Stimulated activated CD4-positive, alpha-beta T cell treated with anti-CD3 and anti-CD28 coated beads, Interleukin-12 subunit alpha, Interleukin-12 subunit beta, amount 100 ng/mL, for 4 hours (primary cell): ENCODE data around the gene TXLNB.
"Not testable (repeated sequence)": the region's sequence is repeated elsewhere in the genome, so short reads cannot be mapped to it uniquely, and the experiment has no call there.

ENCODE experiments used
- DNase-seq: peaks from one replicate; pipeline ENCODE4 v3.0.0-alpha.2; 2020

Gene TXLNB

DNA sequence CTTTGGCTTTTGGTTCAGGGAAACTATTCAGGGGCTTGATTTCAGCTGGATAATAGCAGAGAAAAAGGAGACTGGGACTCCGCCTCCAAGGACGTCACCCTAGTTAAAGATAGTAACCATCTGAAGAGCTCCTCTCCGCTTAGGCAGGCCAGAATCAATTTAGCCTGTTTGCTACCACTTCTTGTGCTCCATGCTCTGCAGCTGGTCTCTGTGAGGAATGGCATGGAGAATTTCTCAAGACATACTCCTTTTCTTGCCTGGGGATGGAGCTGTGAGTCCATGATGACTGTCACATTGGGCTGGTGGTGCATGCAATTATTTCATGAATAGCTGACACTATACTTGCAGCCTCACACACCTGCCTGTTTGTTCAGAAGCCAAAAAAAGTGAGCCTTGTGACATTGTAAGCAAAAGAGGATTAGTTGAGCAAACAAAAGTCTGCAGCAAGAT, 61.4 kb downstream of the TXLNB start:
- DNase-seq: no peak

DNA sequence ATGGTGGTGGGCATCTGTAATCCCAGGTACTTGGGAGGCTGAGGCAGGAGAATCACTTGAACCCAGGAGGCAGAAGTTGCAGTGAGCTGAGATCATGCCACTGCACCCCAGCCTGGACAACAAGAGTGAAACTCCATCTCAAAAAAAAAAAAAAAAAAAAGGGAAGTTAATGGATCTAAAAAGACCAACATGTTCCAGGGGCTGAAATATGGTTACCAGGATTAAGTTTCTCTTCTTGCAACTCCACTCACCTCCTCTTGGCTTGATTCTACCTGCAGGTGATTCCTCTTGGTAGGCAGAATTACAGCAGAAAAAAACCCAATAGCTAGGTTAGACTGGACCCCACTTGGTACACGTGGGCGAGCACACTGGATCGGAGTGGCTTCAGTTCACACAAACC, 63.4 kb downstream of the TXLNB start:
- DNase-seq: not testable (repeated sequence)

DNA sequence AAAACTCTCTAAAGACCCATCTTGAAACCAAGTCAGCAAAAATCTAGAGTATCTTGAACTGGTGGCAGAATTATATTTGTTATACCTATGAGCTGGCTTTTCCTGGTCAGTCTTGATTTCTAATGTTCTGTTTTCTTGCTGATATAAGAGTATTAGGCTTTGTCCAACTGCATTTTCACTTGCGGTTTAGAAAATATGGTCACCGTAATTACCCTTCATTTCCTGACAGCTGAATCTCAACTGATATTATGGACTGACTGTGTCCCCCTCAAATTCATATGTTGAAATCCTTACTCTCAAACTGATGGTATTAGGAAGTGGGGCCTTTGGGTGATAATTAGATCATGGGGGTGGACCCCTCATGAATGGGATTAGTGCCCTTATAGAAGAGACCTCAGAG, 72.1 kb downstream of the TXLNB start:
- no peak for DNase-seq

DNA sequence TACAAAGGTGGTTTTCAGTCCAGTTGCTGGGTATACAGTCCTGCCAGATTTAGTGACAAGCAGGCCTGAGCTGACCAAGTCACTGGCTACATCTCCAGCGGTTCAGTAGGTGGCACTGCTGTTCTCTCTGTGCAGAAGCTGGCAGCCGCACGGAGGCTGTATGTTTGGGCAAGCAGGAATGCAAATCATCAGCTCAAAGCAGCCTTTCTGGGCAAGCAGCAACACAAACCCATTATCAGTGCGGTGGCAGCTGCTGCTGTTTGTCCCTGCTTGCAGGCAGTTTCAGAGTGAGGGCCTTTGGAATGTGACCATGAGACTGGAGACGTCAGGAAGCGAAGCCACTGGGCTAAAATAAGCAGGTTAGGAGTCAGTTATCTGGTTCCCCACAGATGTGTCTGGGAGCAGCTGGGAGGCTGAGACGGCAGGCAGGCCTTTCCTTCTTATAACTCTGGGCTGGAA, 72.5 kb downstream of the TXLNB start:
- peak; percentile 63 for DNase-seq

DNA sequence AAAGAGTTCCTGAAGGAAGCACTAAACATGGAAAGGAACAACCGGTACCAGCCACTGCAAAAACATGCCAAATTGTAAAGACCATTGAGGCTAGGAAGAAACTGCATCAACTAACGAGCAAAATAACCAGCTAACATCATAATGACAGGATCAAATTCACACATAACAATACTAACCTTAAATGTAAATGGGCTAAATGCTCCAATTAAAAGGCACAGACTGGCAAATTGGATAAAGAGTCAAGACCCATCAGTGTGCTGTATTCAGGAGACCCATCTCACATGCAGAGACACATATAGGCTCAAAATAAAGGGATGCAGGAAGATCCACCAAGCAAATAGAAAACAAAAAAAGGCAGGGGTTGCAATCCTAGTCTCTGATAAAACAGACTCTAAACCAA, 79.3 kb downstream of the TXLNB start:
- DNase-seq: not testable (repeated sequence)

DNA sequence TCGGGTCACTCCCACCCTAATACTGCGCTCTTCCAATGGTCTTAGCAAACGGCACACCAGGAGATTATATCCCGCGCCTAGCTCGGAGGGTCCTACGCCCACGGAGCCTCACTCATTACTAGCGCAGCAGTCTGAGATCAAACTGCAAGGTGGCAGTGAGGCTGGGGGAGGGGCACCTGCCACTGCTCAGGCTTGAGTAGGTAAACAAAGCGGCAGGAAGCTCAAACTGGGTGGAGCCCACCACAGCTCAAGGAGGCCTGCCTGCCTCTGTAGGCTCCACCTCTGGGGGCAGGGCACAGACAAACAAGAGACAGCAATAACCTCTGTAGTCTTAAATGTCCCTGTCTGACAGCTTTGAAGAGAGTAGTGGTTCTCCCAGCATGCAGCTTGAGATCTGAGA, 81.0 kb downstream of the TXLNB start:
- not testable (repeated sequence) for DNase-seq

DNA sequence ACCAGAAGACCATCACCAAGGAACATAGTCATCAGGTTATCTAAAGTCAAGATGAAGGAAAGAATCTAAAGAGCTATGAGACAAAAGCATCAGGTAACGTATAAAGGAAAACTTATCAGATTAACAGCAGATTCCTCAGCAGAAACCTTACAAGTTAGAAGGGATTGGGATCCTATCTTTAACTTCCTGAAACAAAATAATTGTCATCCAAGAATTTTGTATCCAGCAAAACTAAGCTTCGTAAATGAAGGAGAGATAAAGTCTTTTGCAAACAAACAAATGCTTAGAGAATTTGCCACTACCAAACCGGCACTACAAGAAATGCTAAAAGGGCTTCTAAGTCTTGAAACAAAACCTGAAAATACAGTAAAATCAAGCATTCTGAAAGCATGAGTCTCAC, 86.0 kb downstream of the TXLNB start:
- no peak for DNase-seq

DNA sequence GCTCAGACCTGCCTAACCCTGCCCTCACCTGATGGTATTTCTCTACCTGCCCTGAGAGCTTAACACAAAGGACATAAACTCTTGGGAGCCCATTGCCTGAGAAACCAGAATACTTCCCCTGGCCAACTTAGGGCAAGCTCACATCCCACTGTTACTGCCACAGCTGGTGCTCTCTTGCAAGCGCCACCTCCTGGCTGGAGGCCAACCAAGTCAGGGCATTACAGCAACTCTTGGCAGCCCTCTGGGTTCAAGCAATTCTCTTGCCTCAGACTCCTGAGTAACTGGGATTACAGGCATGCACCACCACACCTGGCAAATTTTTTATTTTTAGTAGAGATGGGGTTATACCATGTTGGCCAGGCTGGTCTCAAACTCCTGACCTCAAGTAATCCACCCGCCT, 86.8 kb downstream of the TXLNB start:
- no peak for DNase-seq

DNA sequence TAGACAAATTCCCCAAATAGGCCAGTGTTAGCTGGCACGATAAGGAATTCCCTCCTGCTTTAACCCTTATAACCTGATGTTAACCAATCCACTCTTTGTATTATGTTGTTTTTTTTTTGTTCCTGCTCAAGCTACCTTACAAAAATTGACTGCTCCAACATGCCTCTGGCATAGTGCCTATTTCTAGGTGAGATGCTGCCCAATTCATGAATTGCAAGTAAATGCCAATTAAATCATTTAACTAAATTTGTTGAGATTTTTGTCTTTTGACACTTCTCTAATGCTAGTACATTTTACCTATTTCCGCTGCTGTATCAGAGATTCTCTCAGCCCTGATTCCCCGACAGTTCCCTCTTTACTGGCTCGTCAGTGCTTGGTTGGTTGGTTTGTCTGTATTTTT, 90.4 kb downstream of the TXLNB start:
- no peak for DNase-seq

DNA sequence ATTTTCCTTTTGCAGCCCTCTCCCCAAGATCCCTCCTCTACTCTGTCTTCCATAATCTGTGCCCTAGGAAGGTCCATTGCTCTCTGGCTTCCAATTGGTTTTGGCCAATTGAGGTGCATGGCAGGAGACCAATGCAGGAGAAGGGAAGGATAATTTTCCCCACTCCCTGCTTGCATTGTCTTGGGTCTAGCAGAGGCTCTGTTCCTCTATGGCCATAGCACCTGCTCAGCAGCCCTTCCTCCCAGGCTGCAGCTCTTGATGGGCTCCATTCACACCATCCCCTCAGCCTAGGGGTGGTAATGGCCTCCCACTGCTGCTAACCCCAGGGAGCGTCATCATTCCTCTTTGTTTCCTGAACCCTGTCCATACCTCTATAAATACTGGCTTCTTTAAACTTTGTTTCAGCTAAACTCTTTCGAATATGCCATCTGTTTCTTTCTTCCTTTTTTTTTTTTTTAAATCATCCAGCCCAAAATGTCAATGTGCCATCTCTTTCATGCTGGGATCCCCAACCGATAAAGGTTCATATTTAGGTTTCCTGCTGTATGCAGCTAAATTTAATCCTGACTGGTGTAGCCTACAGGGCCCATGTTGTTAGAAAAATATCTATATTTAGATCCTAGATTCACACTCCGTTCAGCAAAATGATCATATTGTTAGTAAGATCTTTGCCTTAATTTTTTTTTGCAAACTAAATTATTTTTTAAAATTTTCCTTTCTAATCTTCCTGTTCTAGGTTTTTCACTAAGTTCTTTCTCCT, 93.1 kb downstream of the TXLNB start:
- DNase-seq: no peak

DNA sequence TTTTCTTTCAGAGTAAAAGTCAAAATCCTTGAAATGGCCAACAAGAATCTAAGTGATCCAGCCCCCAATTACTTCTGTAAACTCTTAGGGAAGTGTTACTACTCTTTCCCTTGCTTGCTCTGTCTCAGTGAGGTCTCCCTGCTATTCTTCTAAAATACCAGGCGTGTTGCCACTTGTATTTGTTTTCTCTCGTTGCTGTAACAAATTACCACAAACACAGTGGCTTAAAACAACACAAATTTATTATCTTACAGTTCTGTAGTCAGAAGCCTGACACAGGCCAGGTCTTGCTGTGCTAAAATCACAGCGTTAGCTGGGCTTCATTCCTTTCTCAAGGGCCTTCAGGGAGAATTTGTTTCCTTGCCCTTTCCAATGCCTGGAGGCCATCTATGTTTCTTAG, 97.1 kb downstream of the TXLNB start:
- DNase-seq: no peak
